Astrocyte (in vitro differentiated cells and primary cell): ENCODE data around the gene CNTNAP2.
"Not testable (repeated sequence)": the region's sequence is repeated elsewhere in the genome, so short reads cannot be mapped to it uniquely, and the experiment has no call there.

ENCODE experiments used
- EZH2 ChIP-seq: IDR thresholded peaks from 2 replicates; pipeline ENCODE4 v1.6.1; 2012; ENCODE audit warnings: mild to moderate bottlenecking, low read length, inconsistent platforms; ENCODE audit not compliant: insufficient read depth
- TF ChIP-seq, protein P1 (sequence below): IDR thresholded peaks from 2 replicates; pipeline ENCODE4 v1.5.1; 2011; ENCODE audit warnings: low read depth, mild to moderate bottlenecking, inconsistent platforms, low read length, moderate library complexity; ENCODE audit not compliant: insufficient read depth

DNA sequence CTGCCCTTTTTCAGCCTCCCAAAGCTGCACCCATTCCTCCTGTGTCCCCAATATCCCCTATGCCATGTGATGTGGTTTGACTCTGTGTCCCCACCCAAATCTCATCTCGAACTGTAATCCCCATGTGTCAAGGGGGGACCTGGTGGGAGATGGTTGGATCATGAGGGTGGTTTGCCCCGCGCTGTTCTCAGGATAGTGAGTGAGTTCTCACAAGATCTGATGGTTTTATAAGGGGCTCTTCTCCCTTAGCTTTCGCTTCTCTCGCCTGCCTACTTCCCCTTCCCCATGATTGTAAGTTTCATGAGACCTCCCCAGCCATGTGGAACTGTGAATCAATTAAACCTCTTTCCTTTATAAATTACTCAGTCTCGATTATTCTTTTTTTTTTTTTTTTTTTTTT, 2185.8 kb downstream of the CNTNAP2 start:
- TF ChIP-seq, protein P1, sequence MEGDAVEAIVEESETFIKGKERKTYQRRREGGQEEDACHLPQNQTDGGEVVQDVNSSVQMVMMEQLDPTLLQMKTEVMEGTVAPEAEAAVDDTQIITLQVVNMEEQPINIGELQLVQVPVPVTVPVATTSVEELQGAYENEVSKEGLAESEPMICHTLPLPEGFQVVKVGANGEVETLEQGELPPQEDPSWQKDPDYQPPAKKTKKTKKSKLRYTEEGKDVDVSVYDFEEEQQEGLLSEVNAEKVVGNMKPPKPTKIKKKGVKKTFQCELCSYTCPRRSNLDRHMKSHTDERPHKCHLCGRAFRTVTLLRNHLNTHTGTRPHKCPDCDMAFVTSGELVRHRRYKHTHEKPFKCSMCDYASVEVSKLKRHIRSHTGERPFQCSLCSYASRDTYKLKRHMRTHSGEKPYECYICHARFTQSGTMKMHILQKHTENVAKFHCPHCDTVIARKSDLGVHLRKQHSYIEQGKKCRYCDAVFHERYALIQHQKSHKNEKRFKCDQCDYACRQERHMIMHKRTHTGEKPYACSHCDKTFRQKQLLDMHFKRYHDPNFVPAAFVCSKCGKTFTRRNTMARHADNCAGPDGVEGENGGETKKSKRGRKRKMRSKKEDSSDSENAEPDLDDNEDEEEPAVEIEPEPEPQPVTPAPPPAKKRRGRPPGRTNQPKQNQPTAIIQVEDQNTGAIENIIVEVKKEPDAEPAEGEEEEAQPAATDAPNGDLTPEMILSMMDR = not testable (repeated sequence)
- TF ChIP-seq EZH2 = not testable (repeated sequence)
